Measurements from ENCODE around the gene DCAF5. TPM values are rescaled to one million over a fixed set of nuclear protein-coding genes. Genes with fewer than 3 reads are reported as not detected.
A peak's percentile ranks its signal among the peaks of the same experiment; 100 is the strongest.

DCAF5 gene
- total and polyA plus RNA-seq, 2 of the 13 experiments (the other 11 are each of a cell fraction or from before 2014, with no cell fraction given) = 13.4 to 31.6 TPM

DNA sequence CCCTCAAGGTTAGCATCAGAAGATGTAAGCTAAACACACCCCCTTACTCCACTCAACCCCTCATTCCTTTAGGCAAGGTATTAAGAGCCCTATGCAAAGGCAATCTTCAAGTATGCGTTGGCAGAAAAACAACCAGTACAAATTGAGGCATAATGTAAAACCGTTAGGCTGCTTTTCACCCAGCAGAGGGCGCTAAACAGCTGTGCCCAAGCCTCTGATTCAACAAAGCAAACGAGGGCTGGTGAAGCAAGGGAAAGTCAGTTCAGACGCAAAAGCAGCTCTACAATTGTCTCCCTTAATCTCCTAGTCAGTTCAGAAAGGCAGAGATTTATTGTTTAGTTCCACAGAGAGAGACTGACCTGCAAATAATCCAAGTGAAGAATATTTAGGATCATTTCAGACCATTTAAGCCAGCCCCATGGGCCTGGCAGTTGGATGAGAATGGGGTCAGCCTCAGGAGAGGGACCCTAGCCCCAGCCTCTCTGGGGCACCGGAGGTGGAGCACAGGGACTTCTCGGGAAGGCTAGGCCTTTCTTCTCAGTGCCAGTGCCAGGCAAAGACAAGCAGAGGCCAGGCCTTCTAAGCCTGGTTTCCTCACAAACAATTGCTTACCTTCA lies 23.5 kb downstream of the DCAF5 start (continued):
- TF ChIP-seq, protein P1, sequence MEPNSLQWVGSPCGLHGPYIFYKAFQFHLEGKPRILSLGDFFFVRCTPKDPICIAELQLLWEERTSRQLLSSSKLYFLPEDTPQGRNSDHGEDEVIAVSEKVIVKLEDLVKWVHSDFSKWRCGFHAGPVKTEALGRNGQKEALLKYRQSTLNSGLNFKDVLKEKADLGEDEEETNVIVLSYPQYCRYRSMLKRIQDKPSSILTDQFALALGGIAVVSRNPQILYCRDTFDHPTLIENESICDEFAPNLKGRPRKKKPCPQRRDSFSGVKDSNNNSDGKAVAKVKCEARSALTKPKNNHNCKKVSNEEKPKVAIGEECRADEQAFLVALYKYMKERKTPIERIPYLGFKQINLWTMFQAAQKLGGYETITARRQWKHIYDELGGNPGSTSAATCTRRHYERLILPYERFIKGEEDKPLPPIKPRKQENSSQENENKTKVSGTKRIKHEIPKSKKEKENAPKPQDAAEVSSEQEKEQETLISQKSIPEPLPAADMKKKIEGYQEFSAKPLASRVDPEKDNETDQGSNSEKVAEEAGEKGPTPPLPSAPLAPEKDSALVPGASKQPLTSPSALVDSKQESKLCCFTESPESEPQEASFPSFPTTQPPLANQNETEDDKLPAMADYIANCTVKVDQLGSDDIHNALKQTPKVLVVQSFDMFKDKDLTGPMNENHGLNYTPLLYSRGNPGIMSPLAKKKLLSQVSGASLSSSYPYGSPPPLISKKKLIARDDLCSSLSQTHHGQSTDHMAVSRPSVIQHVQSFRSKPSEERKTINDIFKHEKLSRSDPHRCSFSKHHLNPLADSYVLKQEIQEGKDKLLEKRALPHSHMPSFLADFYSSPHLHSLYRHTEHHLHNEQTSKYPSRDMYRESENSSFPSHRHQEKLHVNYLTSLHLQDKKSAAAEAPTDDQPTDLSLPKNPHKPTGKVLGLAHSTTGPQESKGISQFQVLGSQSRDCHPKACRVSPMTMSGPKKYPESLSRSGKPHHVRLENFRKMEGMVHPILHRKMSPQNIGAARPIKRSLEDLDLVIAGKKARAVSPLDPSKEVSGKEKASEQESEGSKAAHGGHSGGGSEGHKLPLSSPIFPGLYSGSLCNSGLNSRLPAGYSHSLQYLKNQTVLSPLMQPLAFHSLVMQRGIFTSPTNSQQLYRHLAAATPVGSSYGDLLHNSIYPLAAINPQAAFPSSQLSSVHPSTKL (CRISPR knock-in tag; IDR thresholded peaks at IDR 0.05) = 0 out of 2 replicates have a peak, but pooled peaks have one; percentile 20
- TF ChIP-seq, protein P2, sequence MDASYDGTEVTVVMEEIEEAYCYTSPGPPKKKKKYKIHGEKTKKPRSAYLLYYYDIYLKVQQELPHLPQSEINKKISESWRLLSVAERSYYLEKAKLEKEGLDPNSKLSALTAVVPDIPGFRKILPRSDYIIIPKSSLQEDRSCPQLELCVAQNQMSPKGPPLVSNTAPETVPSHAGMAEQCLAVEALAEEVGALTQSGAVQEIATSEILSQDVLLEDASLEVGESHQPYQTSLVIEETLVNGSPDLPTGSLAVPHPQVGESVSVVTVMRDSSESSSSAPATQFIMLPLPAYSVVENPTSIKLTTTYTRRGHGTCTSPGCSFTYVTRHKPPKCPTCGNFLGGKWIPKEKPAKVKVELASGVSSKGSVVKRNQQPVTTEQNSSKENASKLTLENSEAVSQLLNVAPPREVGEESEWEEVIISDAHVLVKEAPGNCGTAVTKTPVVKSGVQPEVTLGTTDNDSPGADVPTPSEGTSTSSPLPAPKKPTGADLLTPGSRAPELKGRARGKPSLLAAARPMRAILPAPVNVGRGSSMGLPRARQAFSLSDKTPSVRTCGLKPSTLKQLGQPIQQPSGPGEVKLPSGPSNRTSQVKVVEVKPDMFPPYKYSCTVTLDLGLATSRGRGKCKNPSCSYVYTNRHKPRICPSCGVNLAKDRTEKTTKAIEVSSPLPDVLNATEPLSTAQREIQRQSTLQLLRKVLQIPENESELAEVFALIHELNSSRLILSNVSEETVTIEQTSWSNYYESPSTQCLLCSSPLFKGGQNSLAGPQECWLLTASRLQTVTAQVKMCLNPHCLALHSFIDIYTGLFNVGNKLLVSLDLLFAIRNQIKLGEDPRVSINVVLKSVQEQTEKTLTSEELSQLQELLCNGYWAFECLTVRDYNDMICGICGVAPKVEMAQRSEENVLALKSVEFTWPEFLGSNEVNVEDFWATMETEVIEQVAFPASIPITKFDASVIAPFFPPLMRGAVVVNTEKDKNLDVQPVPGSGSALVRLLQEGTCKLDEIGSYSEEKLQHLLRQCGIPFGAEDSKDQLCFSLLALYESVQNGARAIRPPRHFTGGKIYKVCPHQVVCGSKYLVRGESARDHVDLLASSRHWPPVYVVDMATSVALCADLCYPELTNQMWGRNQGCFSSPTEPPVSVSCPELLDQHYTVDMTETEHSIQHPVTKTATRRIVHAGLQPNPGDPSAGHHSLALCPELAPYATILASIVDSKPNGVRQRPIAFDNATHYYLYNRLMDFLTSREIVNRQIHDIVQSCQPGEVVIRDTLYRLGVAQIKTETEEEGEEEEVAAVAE (CRISPR knock-in tag; IDR thresholded peaks at IDR 0.05; ENCODE audit: borderline replicate concordance) = no peak
- no peak for TF ChIP-seq ZNF547 (CRISPR knock-in tag; IDR thresholded peaks at IDR 0.05)
- peak; percentile 54; the same call in 1 of the 2 replicates for TF ChIP-seq ZSCAN9 (CRISPR knock-in tag; IDR thresholded peaks at IDR 0.05; ENCODE audit: borderline replicate concordance)
- TF ChIP-seq, protein P3, sequence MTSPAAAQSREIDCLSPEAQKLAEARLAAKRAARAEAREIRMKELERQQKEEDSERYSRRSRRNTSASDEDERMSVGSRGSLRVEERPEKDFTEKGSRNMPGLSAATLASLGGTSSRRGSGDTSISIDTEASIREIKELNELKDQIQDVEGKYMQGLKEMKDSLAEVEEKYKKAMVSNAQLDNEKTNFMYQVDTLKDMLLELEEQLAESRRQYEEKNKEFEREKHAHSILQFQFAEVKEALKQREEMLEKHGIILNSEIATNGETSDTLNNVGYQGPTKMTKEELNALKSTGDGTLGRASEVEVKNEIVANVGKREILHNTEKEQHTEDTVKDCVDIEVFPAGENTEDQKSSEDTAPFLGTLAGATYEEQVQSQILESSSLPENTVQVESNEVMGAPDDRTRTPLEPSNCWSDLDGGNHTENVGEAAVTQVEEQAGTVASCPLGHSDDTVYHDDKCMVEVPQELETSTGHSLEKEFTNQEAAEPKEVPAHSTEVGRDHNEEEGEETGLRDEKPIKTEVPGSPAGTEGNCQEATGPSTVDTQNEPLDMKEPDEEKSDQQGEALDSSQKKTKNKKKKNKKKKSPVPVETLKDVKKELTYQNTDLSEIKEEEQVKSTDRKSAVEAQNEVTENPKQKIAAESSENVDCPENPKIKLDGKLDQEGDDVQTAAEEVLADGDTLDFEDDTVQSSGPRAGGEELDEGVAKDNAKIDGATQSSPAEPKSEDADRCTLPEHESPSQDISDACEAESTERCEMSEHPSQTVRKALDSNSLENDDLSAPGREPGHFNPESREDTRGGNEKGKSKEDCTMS (CRISPR knock-in tag; conservative IDR thresholded peaks at IDR 0.05) = no peak
- no peak for TF ChIP-seq ZNF124 (CRISPR knock-in tag; IDR thresholded peaks at IDR 0.05)
- no peak for TF ChIP-seq MBNL3 (CRISPR knock-in tag; conservative IDR thresholded peaks at IDR 0.05)
- no peak for TF ChIP-seq NFYC (CRISPR knock-in tag; IDR thresholded peaks at IDR 0.05)
- TF ChIP-seq ZNF224 (CRISPR knock-in tag; IDR thresholded peaks at IDR 0.05) = no peak
- TF ChIP-seq GATAD2A (CRISPR knock-in tag; IDR thresholded peaks at IDR 0.05) = 0 out of 2 replicates have a peak, but pooled peaks have one; percentile 24
- no peak for TF ChIP-seq ZNF44 (CRISPR knock-in tag; IDR thresholded peaks at IDR 0.05)
- no peak for TF ChIP-seq DNMT3B (CRISPR knock-in tag; conservative IDR thresholded peaks at IDR 0.05)
- TF ChIP-seq, protein P4, sequence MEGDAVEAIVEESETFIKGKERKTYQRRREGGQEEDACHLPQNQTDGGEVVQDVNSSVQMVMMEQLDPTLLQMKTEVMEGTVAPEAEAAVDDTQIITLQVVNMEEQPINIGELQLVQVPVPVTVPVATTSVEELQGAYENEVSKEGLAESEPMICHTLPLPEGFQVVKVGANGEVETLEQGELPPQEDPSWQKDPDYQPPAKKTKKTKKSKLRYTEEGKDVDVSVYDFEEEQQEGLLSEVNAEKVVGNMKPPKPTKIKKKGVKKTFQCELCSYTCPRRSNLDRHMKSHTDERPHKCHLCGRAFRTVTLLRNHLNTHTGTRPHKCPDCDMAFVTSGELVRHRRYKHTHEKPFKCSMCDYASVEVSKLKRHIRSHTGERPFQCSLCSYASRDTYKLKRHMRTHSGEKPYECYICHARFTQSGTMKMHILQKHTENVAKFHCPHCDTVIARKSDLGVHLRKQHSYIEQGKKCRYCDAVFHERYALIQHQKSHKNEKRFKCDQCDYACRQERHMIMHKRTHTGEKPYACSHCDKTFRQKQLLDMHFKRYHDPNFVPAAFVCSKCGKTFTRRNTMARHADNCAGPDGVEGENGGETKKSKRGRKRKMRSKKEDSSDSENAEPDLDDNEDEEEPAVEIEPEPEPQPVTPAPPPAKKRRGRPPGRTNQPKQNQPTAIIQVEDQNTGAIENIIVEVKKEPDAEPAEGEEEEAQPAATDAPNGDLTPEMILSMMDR (CRISPR knock-in tag; IDR thresholded peaks at IDR 0.05) = peak; percentile 91
- no peak for TF ChIP-seq SRF (IDR thresholded peaks at IDR 0.05; ENCODE audit: low read depth, low read length)
- no peak for TF ChIP-seq TCF7L2 (IDR thresholded peaks at IDR 0.05; ENCODE audit: low read depth, low read length)
- TF ChIP-seq NFATC3 (CRISPR knock-in tag; IDR thresholded peaks at IDR 0.05) = no peak
- peak; percentile 78 for TF ChIP-seq RAD21 (CRISPR knock-in tag; IDR thresholded peaks at IDR 0.05)
- no peak for TF ChIP-seq MAFF (IDR thresholded peaks at IDR 0.05; ENCODE audit: low read depth, low read length)
- no peak for TF ChIP-seq MATR3 (CRISPR knock-in tag; IDR thresholded peaks at IDR 0.05)

Measured in HepG2 (cell line).